ENCODE measurements around the gene KCNF1.

DNA sequence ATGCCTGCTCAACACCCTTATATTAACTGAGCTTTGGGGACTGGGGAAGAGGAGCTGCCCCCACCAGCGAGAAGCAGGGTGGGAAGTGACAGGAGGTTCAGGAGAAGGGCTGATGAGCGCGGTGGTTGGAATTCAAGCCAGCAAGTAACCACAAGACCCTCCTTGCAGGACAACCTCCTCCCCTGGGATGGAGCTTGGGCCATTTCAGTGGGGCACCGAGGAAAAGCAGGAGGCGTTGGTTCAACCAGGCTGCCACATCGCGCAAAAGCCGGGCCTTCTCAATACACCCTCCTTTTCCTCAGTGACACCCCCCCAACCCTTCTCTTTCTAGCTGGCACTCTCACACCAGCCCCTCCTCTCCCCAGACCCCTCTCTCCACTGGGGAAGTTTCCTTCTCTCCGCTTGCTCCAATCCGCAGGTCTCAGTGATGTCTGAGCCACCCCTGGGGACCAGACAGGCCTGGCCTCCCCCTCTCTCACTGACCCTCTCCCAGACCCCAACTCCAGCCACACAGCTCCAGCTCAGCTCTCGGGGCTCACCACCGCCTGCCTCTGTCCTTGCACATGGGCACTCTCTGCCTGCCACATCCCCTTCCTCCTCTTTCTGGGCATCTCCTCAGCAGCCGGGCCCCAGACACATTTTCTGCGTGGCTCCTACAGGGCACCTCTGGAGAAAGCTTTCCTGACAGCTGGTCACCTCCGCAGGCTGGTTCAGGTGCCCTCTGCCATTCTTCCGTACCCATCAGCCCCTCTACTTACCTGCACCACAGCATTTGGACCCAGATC lies 44.5 kb downstream of the KCNF1 start:
- TF ChIP-seq CTCF (conservative IDR thresholded peaks at IDR 0.05; ENCODE audit: low read length) (no peak), EZH2phosphoT487 (IDR thresholded peaks at IDR 0.05; ENCODE audit: borderline replicate concordance, low read depth, low read length) (no peak)

Measured in OCI-LY7 (cell line).